ENCODE measurements around the gene RBM20.

RBM20 gene

DNA sequence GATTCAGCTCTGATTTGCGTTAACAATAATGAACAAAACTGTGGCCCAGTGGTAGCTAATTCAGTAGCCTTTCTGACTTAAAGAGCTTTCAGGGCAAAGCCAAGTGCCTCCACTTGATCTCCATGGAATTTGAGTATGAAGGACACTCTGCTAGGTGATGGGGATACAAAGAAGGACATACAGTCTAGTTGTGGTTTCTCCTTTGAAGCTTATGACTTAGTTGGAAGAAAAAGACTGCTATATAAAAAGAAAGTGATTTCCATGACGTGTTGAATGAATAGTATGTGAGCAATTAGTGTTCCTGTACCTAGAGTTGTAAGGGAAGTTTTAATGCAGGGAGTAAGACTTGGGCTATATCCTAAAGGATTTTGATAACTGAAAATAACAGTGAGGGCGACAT, 235.9 kb downstream of the RBM20 start:
- DNase-seq = no peak

DNA sequence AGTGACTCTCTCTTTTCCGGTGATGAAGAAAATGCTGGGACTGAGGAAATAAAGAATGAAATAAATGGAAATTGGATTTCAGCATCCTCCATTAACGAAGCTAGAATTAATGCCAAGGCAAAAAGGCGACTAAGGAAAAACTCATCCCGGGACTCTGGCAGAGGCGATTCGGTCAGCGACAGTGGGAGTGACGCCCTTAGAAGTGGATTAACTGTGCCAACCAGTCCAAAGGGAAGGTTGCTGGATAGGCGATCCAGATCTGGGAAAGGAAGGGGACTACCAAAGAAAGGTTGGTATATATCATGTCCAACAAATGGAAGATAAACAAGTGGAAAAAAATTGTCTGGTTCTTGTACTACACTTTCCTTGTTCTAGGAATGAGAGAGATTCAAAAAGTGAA, 237.1 kb downstream of the RBM20 start:
- DNase-seq = no peak

DNA sequence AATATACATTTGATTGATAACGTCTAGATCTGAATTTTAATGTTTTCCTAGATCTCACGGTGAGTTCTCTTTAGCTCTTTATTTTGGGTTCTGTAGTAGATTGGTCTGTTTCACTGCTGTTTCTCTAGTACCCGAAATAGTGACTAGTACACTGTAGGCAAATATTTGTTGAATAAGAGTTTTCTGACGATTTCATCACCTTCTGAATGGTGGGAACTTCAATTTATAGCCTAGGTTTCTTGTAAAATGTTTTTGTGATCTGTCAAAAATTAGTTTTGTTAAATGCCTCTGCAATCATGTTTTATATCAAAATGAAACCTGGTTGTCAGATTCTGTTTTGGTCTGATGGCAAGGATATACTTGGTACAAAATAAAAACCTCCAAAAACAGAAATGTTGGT, 237.8 kb downstream of the RBM20 start:
- DNase-seq = no peak

DNA sequence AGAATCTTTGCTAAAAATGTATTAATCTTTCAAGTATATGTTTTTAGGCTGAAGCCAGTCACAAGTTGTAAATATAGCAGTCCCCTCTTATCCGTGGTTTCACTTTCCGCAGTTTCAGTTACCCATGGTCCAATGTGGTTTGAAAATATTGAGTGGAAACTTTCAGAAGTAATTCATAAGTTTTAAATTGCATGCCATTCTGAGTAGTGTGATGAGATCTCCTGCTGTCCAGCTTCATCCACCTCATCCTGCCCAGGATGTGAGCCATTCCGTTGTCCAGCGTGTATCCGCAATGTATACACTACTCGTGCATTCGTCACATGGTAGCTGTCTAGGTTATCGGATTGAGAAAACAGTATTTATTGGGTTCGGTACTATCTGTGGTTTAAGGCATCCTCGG, 239.8 kb downstream of the RBM20 start:
- DNase-seq = no peak

DNA sequence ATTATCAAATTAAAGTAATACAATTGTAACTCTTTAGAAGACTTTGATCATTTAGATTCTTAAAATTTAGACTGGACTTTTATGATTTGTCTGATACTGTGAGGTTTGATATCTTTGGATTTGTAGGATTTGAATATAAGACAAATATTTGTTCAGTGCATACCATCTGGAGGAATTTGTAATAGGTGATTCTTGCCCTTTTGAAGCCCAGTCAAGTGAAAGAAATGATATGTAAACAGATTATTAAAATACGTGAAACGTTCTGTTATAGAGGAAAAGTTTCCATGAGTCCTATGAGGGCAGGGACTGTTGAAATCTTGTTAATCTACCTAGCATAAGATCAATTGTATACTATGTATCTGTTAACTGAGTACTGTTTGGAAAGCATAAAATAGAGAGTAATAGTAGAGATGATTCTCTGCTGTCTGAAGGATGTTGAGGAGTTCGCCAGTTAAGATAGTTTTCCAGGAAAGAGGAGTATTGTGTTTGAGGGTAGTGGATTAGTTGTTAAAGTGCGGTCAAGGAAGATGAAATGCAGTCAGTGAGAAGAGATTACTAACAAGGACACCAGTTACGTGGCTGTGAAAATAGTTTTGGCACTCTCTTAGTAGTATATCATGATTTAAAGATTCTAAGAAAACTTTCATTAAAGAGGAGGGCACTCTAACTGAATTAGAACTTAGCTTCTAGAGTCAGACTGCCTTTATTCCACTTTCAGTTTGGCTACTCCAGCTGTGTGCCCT, 242.0 kb downstream of the RBM20 start:
- DNase-seq = no peak

DNA sequence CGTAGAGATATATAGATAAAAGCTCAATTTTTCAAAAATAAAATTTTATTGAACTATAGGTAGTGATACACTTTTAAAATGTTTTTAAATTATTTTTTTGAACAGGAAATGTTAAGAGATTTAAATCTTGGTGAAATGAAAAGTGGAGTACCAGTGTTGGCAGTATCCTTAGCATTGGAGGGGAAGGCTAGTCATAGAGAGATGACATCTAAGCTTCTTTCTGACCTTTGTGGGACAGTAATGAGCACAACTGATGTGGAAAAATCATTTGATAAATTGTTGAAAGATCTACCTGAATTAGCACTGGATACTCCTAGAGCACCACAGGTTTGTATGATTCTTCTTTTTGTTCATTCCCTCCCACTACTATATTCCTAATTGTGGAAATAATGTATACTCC, 243.4 kb downstream of the RBM20 start:
- DNase-seq = no peak

Measured in NCI-H1930 (cell line).